DMS79 treated with DMSO at 0.1 percent for 48 hours (cell line): ENCODE results near the gene CDKN2B-AS1.

Source experiments
- DNase-seq: peaks from one replicate; lab custom pipeline; 2025; lab: John Stamatoyannopoulos, UW

CDKN2B-AS1 gene

DNA sequence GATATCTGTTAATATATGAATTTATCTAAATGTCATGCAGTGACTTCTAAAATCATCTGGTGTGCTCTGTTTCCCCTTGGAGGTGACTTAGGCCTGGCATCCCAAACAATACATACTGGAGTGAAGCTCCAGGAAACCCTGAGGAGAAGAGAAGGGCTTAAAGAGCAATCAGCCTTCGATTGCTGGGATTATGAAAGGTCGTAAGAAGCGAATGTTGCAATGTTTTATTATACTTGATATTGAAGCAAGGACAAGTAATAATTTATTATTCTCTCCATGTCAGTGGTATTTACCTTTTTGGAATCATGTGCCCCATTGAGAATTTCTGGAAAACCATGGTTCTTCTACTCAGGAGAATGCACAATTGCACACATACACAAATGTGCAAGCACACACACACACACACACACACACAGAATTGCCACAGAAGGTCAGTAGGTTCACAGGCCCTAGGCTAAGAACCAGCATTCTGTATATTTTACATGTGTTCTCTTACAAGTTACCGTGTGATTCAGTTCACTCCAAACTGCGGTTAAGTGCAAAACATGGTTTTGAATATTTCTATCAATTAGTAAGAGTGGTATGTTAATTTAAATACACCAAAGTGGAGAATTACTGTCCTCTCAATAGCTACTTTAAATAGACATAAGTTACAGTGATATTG, 93.6 kb downstream of the CDKN2B-AS1 start:
- no peak for DNase-seq

- no peak for DNase-seq
Measured at GRCh38 chr9:22088717-22089061, 94.1 kb downstream of the CDKN2B-AS1 start.

GRCh38 chr9:22097707-22098106, 103.1 kb downstream of the CDKN2B-AS1 start:
- no peak for DNase-seq

GRCh38 chr9:22098643-22099332, 104.2 kb downstream of the CDKN2B-AS1 start:
- no peak for DNase-seq

GRCh38 chr9:22100626-22101025, 106.0 kb downstream of the CDKN2B-AS1 start:
- no peak for DNase-seq

GRCh38 chr9:22102146-22103053, 107.8 kb downstream of the CDKN2B-AS1 start:
- no peak for DNase-seq

DNA sequence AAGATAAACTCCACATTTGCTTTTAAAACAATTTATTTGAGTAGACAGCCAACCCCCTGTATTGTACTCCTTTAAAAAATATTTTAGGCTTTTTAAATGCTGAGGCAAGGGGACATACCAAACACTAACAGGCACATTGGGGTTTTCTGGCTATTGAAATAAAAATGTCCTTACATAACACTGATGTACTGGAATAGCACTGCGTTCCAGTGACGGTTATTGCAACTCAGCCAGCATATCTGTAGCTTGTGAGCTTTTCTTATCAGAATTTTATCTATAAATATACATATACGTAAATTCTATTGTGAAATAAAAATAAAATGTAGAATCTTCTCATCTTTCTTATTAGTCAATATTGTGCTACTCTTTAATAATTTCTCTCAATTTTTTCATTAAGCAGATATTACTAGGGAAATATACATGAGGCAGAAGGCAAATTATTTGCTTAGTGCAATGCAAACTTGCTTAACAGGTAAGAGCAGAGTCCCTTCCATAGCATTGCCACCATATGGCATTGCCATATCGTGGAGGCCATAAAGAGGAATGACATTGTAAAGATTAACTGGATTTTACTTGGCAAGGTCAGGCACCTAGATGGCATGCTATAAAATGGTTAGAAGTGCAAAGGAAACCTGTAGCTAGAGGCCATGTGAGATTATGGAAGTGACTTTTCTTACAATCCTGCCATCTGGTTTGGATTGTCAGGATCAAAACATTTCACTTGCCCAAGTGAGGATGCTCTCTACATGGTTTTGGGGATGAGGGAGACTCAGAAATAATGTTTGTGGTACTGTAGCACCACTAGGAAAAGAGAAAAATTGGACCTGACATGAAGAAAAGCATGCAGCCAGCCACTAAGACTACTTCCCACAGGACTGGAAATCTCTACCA, 109.3 kb downstream of the CDKN2B-AS1 start:
- DNase-seq: no peak

- no peak for DNase-seq
Measured at GRCh38 chr9:22105005-22105722, 110.6 kb downstream of the CDKN2B-AS1 start.

DNA sequence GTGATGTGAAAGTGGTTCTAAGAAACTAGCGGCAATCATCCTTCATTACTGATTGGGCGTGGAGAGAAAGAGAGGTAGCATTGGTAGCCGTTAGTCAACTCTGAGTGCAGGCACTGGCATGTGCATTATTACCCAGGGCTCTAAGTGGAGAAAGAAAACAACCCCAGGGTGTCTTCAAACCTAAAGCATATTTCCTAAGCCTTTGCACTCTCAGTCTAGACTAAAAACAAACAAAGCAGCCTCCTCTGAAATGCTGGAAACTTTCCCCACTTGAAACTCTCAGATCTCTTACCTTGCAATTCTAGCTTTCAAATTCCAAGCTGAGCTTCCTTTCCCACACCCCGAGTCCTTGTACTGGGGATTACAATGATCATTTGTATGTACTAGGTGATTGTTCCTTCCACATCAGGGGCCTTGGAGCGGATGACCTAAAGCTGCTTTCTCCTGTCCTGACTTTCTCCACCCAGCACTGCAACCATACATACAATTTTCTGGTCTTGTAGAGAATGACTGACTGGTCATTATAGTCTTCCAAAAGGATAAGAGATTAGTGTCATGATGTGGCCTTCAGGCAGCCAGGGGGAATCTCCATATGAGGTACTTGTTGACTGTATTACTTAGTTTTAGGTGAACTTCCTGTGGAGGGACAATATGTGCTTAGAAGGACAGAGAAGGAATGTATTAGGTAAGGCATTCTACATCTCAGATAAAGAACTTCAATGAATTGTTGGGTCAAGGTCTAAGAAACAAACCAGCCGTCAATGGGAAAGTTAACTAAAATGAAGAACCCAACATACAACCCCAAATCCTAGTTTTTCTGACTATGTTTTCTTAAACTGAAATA, 112.8 kb downstream of the CDKN2B-AS1 start:
- no peak for DNase-seq

GRCh38 chr9:22108581-22109370, 114.2 kb downstream of the CDKN2B-AS1 start:
- no peak for DNase-seq

- no peak for DNase-seq
Measured at GRCh38 chr9:22111176-22111953, 116.8 kb downstream of the CDKN2B-AS1 start.

GRCh38 chr9:22111954-22112247, 117.3 kb downstream of the CDKN2B-AS1 start:
- DNase-seq: no peak

GRCh38 chr9:22112870-22113821, 118.6 kb downstream of the CDKN2B-AS1 start:
- no peak for DNase-seq

- DNase-seq: no peak
Measured at GRCh38 chr9:22114956-22115355, 120.4 kb downstream of the CDKN2B-AS1 start.

DNA sequence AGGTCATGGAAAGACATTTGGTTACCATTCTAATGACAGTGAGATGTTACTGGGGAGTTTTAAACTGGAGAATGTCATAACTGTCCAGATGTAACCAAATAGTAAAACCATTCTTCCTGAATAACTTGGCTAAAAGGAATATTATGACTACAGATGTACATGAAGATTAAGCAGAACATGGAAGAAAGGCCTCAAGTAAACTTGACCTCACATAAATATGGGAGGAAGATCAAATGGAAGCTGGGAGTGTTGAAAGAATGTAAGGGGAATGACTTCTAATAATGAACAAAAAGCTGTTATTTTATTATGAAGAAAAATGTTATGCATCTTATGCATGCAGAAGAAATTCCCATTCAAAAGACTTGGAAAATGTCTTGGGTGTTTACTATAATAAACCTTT, 122.2 kb downstream of the CDKN2B-AS1 start:
- no peak for DNase-seq

GRCh38 chr9:22117511-22118384, 123.2 kb downstream of the CDKN2B-AS1 start:
- DNase-seq: no peak
